B cell (primary cell): Measurements from ENCODE around the gene ASCC2. TPM values are rescaled to one million over a fixed set of nuclear protein-coding genes. Genes with fewer than 3 reads are reported as not detected.

ENCODE experiments used
- ATAC-seq: fragments of 200-7000 bp; cut with Tn5 transposase; one replicate; pipeline ENCODE4 v1.10.0; 2021; ENCODE audit warnings: low read depth, mild to moderate bottlenecking, moderate number of reproducible peaks, moderate library complexity
- CTCF ChIA-PET: fragments of 350-600 bp; sonication (Branson Sonifier 250); formaldehyde crosslinking; loops from one replicate; lab custom pipeline; 2021; ENCODE audit warnings: antibody characterized with exemption, inconsistent platforms; lab: Charles Lee
- POLR2A ChIA-PET: fragments of 350-600 bp; sonication (Branson Sonifier 250); formaldehyde crosslinking; loops from one replicate; lab custom pipeline; 2021; ENCODE audit warnings: antibody characterized with exemption; lab: Charles Lee
- DNase-seq: peaks from one replicate; pipeline ENCODE4 v3.0.0; 2013
- H2AFZ ChIP-seq: 2 replicates; pipeline ENCODE4 v1.6.1; 2012; ENCODE audit warnings: mild to moderate bottlenecking, low read depth, low read length; ENCODE audit not compliant: insufficient read depth, poor library complexity, severe bottlenecking
- H3K27ac ChIP-seq, 2 donors: 1 replicate in 1 of 2; 2 replicates in 1 of 2; pipeline ENCODE4 v1.5.1; 2012 to 2013; ENCODE audit warnings: low read length in 2 of 2, mild to moderate bottlenecking in 2 of 2, moderate library complexity in 1 of 2
- H3K27me3 ChIP-seq, 4 experiments: fragments of 200-600 bp in 1 of 4; sonication (generic) in 1 of 4; replicated peaks in 1 of 4; 1 replicate in 2 of 4; 2 replicates in 2 of 4; pipeline versions ENCODE4 v1.6.1 to v1.7.0; 2013 to 2016; ENCODE audit warnings: low read length in 3 of 4, mild to moderate bottlenecking in 2 of 4, mixed read lengths in 1 of 4, moderate library complexity in 1 of 4; ENCODE audit not compliant: insufficient read depth in 4 of 4, control insufficient read depth in 3 of 4; ENCODE audit errors: control extremely low read depth in 1 of 4
- H3K36me3 ChIP-seq, 2 experiments: replicated peaks in 1 of 2; 1 replicate in 1 of 2; 2 replicates in 1 of 2; pipeline versions ENCODE4 v1.6.1 to v1.7.1; 2013; ENCODE audit warnings: low read length in 1 of 2; ENCODE audit not compliant: insufficient read depth in 2 of 2, control insufficient read depth in 1 of 2; ENCODE audit errors: control extremely low read depth in 1 of 2, extremely low read depth in 1 of 2
- H3K4me1 ChIP-seq, 2 donors: fragments of 200-600 bp in 1 of 2; sonication (generic) in 1 of 2; 1 replicate in 1 of 2; 2 replicates in 1 of 2; pipeline versions ENCODE4 v1.5.1 to v1.6.1; 2013 to 2017; ENCODE audit warnings: low read length in 2 of 2; ENCODE audit not compliant: control insufficient read depth in 2 of 2, insufficient read depth in 2 of 2
- H3K4me2 ChIP-seq: replicated peaks from 2 replicates; pipeline ENCODE3; 2012; ENCODE audit warnings: mild to moderate bottlenecking, low read depth, low read length; ENCODE audit not compliant: poor library complexity, severe bottlenecking
- H3K4me3 ChIP-seq, 5 experiments: fragments of 200-600 bp in 1 of 5; sonication (generic) in 1 of 5; 1 replicate in 3 of 5; 2 replicates in 2 of 5; pipeline versions ENCODE4 v1.5.1 to v1.7.0; 2011 to 2016; ENCODE audit warnings: low read length in 4 of 5, mild to moderate bottlenecking in 4 of 5, low read depth in 2 of 5, control low read depth in 1 of 5, moderate library complexity in 1 of 5; ENCODE audit not compliant: insufficient read depth in 1 of 5; ENCODE audit errors: control extremely low read depth in 1 of 5, extremely low read depth in 1 of 5
- H3K79me2 ChIP-seq: fragments of 200-600 bp; sonication (generic); one replicate; pipeline ENCODE4 v1.6.0; 2016; ENCODE audit warnings: low read length; ENCODE audit not compliant: control insufficient read depth, insufficient read depth
- H3K9ac ChIP-seq: fragments of 200-600 bp; sonication (generic); 2 replicates; pipeline ENCODE4 v1.6.1; 2017; ENCODE audit warnings: mild to moderate bottlenecking, low read length, moderate library complexity
- H3K9me3 ChIP-seq, 3 donors: one replicate each; pipeline versions ENCODE4 v1.6.1 to v1.7.1; 2013; ENCODE audit warnings: low read length in 2 of 3; ENCODE audit not compliant: control insufficient read depth in 2 of 3, insufficient read depth in 1 of 3; ENCODE audit errors: control extremely low read depth in 1 of 3
- H4K20me1 ChIP-seq: 2 replicates; pipeline ENCODE4 v1.6.0; 2012; ENCODE audit warnings: mild to moderate bottlenecking, low read length; ENCODE audit not compliant: insufficient read depth, control insufficient read depth, poor library complexity, severe bottlenecking
- H3K27ac Mint-ChIP-seq: one replicate; pipeline ENCODE4 v1.8.0; 2021; ENCODE audit warnings: mixed read lengths
- H3K27me3 Mint-ChIP-seq: one replicate; pipeline ENCODE4 v1.8.0; 2021; ENCODE audit warnings: mixed read lengths
- H3K4me1 Mint-ChIP-seq: one replicate; pipeline ENCODE4 v1.8.0; 2021; ENCODE audit warnings: mixed read lengths
- H3K4me3 Mint-ChIP-seq: one replicate; pipeline ENCODE4 v1.8.0; 2021; ENCODE audit warnings: mixed read lengths
- H3K9me3 Mint-ChIP-seq: one replicate; pipeline ENCODE4 v1.8.0; 2022; ENCODE audit warnings: mixed read lengths; ENCODE audit not compliant: insufficient read depth
- CTCF ChIP-seq: fragments of 200-600 bp; IDR thresholded peaks from one replicate; pipeline ENCODE4 v1.8.0; 2022; ENCODE audit warnings: antibody characterized with exemption, mild to moderate bottlenecking
- EZH2 ChIP-seq: IDR thresholded peaks from 2 replicates; pipeline ENCODE4 v1.6.1; 2012; ENCODE audit warnings: borderline replicate concordance, low read depth, mild to moderate bottlenecking, moderate library complexity, low read length; ENCODE audit not compliant: insufficient read depth, poor library complexity, severe bottlenecking
- WGBS: methylation state at CpG from one replicate; pipeline ENCODE4 v1.1.5; 2013; ENCODE audit warnings: missing lambda C conversion rate; ENCODE audit not compliant: insufficient coverage; 5-methylcytosine and 5-hydroxymethylcytosine counted together
- intact Hi-C: fragments of 100-400 bp; cut with micrococcal nuclease; formaldehyde crosslinking; loops from one replicate; pipeline ENCODE4 v1.10.0; 2022
- polyA plus RNA-seq: library from polyadenylated mRNA; depleted of rRNA; stranded (reverse); fragments of >200 nt; gene quantifications from 2 replicates; pipeline ENCODE4 v1.2.3, GENCODE V29; 2012
- small RNA-seq: library from RNA; depleted of rRNA; stranded (forward); fragments of <200 nt; gene quantifications from one replicate; pipeline ENCODE3, GENCODE V24; 2012; ENCODE audit warnings: low replicate concordance, low read depth; ENCODE audit not compliant: insufficient read length
- total RNA-seq, 2 donors: library from RNA; stranded (reverse); fragments of 120-200 nt in 1 of 2; gene quantifications; 1 replicate in 1 of 2; 2 replicates in 1 of 2; pipeline versions ENCODE4 v1.2.3 to v1.2.4, GENCODE V29; 2013 to 2022

ASCC2 gene
- total and polyA plus RNA-seq, 2 donors (not counting 1 experiment from before 2014, with no cell fraction given): 81.1 to 84.0 TPM

- 95% methylated on average over 17 of the region's 17 CpGs for WGBS
- H3K4me3 Mint-ChIP-seq: no peak overlapping the region
Measured at GRCh38 chr22:29739346-29739875, 98.7 kb downstream of the ASCC2 start.

More at GRCh38 chr22:29739346-29739875, 98.7 kb downstream of the ASCC2 start:
- no peak overlapping the region for H3K27ac Mint-ChIP-seq
- intact Hi-C loops: no loop called here
- H3K79me2 ChIP-seq: no peaks in the 10 kb centered on the region
- TF ChIP-seq CTCF: no peak
- TF ChIP-seq EZH2: no peak
- ChIA-PET CTCF (no interaction called here), POLR2A (no interaction called here)
- H3K4me1 ChIP-seq: no peaks in the 10 kb centered on the region
- H3K9me3 ChIP-seq: peaks cover 0 to 3% (median 0%) of the 10 kb centered on the region in 3 donors
- H2AFZ ChIP-seq: no peak overlapping the region
- no peaks in the 10 kb centered on the region for H3K9me3 Mint-ChIP-seq
- H3K36me3 ChIP-seq: peaks cover 0 to 20% of the 10 kb centered on the region in 2 experiments
- H3K27ac ChIP-seq: no peak overlapping the region
- DNase-seq (no peak), ATAC-seq (no peak)
- H3K4me3 ChIP-seq: no peak overlapping the region
- H3K27me3 ChIP-seq: no peaks in the 10 kb centered on the region
- no peaks in the 10 kb centered on the region for H3K4me1 Mint-ChIP-seq
- H4K20me1 ChIP-seq: no peaks in the 10 kb centered on the region
- no peak overlapping the region for H3K4me2 ChIP-seq
- H3K9ac ChIP-seq: no peak overlapping the region
- H3K27me3 Mint-ChIP-seq: no peaks in the 10 kb centered on the region

Small RNA genes lying within 50 kb of the gene (small RNA-seq; reads per million reads assigned to genes)
- not detected for gene RF00019

Other genes starting within 250 kb of the ASCC2 start
- 26.6 and 27.7 TPM in 2 replicates for gene NF2, start 234.6 kb downstream of the ASCC2 start, total RNA-seq
- 9.2 and 9.4 TPM in 2 replicates for gene NF2, start 234.6 kb downstream of the ASCC2 start, polyA plus RNA-seq
- not detected in 2 replicates for gene CABP7, start 118.3 kb downstream of the ASCC2 start, total RNA-seq
- gene CABP7, start 118.3 kb downstream of the ASCC2 start, polyA plus RNA-seq: 0.03 TPM in 1 of 2 replicates, not detected in the other
- gene ZMAT5, start 71.3 kb downstream of the ASCC2 start, total RNA-seq: 16.5 and 17.8 TPM in 2 replicates
- gene ZMAT5, start 71.3 kb downstream of the ASCC2 start, polyA plus RNA-seq: 17.9 and 26.3 TPM in 2 replicates
- gene UQCR10, start 70.9 kb downstream of the ASCC2 start, total RNA-seq: 41.0 and 49.0 TPM in 2 replicates
- 30.8 and 67.6 TPM in 2 replicates for gene UQCR10, start 70.9 kb downstream of the ASCC2 start, polyA plus RNA-seq
- 67.8 and 76.5 TPM in 2 replicates for gene MTMR3, start 44.9 kb upstream of the ASCC2 start, total RNA-seq
- gene MTMR3, start 44.9 kb upstream of the ASCC2 start, polyA plus RNA-seq: 31.7 and 46.4 TPM in 2 replicates
- gene HORMAD2, start 242.2 kb upstream of the ASCC2 start, total RNA-seq: not detected in 2 replicates
- gene HORMAD2, start 242.2 kb upstream of the ASCC2 start, polyA plus RNA-seq: not detected in 2 replicates